Dendritic cell treated with granulocyte-macrophage colony-stimulating factor and Interleukin-4, amounts not matched to agents 40 ng/mL and 50 ng/mL, for 4 days (primary cell): Measurements from ENCODE around the gene MINPP1.
"Not testable (repeated sequence)": the region's sequence is repeated elsewhere in the genome, so short reads cannot be mapped to it uniquely, and the experiment has no call there.

ENCODE experiments used
- H3K27ac Mint-ChIP-seq: one replicate; pipeline ENCODE4 v1.8.0; 2022; ENCODE audit warnings: mild to moderate bottlenecking, mixed read lengths
- H3K27me3 Mint-ChIP-seq: one replicate; pipeline ENCODE4 v1.8.0; 2022; ENCODE audit warnings: mild to moderate bottlenecking, mixed read lengths
- H3K36me3 Mint-ChIP-seq: one replicate; pipeline ENCODE4 v1.8.0; 2022; ENCODE audit warnings: low read depth, mixed read lengths
- H3K4me1 Mint-ChIP-seq: one replicate; pipeline ENCODE4 v1.8.0; 2022; ENCODE audit warnings: low read depth, mixed read lengths
- H3K4me3 Mint-ChIP-seq: one replicate; pipeline ENCODE4 v1.8.0; 2022; ENCODE audit warnings: mild to moderate bottlenecking, moderate library complexity, mixed read lengths
- H3K9me3 Mint-ChIP-seq: one replicate; pipeline ENCODE4 v1.8.0; 2022; ENCODE audit warnings: mixed read lengths
- intact Hi-C: fragments of 100-400 bp; cut with micrococcal nuclease; formaldehyde crosslinking; loops from one replicate; pipeline ENCODE4 v1.15.0; 2022

Gene MINPP1, protein sequence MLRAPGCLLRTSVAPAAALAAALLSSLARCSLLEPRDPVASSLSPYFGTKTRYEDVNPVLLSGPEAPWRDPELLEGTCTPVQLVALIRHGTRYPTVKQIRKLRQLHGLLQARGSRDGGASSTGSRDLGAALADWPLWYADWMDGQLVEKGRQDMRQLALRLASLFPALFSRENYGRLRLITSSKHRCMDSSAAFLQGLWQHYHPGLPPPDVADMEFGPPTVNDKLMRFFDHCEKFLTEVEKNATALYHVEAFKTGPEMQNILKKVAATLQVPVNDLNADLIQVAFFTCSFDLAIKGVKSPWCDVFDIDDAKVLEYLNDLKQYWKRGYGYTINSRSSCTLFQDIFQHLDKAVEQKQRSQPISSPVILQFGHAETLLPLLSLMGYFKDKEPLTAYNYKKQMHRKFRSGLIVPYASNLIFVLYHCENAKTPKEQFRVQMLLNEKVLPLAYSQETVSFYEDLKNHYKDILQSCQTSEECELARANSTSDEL

DNA sequence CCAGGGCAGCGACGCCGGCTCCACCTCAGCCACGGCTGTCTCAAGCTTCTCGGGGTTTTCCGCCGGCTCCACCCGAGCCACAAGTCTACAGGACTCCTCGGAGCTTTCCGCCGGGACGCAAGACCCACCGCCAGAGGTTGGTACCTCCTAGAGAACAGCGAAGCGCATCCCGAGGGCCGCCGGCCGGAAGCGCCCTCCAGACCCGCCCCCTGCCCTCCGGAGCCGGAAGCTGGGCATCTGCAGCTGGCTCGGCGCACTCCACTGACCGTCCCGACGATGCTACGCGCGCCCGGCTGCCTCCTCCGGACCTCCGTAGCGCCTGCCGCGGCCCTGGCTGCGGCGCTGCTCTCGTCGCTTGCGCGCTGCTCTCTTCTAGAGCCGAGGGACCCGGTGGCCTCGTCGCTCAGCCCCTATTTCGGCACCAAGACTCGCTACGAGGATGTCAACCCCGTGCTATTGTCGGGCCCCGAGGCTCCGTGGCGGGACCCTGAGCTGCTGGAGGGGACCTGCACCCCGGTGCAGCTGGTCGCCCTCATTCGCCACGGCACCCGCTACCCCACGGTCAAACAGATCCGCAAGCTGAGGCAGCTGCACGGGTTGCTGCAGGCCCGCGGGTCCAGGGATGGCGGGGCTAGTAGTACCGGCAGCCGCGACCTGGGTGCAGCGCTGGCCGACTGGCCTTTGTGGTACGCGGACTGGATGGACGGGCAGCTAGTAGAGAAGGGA lies at the start of gene MINPP1:
TSS of gene MINPP1 (plus strand) at position 254 of the 726 bp plus-strand sequence. CDS start at position 277, 23 bp downstream.
- H3K9me3 Mint-ChIP-seq = no peaks in the 10 kb centered on the region
- H3K27me3 Mint-ChIP-seq = peaks cover 9% of the 10 kb centered on the region
- intact Hi-C loops = no loop called here
- peak within 1 kb of the TSS; percentile 91 for H3K4me3 Mint-ChIP-seq
- peaks cover 26% of the 10 kb centered on the region for H3K36me3 Mint-ChIP-seq
- peak within 1 kb of the TSS; percentile 88 for H3K27ac Mint-ChIP-seq
- peaks cover 12% of the 10 kb centered on the region for H3K4me1 Mint-ChIP-seq

DNA sequence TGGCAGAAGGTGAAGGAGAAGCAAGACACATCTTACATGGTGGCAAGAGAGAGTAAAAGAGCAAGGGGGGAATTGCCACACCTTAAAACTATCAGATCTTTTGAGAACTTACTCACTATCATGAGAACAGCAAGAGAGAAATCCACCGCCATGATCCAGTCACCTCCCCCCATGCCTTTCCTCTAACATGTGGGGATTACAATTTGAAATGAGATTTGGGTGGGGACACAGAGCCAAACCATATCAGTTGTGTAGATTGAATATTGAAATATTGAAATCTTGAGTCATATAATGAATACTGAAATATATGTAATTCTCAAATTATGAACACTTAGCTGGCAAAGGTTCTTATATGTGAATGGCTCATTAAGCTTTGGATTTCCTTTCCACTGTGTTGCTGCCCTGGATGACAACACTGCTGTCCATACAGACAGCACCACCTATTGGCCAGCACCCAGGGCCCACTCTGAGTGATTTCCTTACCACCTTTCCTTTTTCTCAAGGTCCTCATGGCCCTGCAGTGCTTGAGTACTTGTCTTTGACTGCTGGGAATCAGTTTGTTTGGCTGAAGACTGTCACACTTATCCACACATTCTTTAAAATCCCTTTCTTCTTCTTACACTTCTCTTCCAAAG lies 48.0 kb upstream of the MINPP1 start:
- H3K27me3 Mint-ChIP-seq, H3K4me1 Mint-ChIP-seq, H3K36me3 Mint-ChIP-seq, H3K4me3 Mint-ChIP-seq, H3K27ac Mint-ChIP-seq, intact Hi-C loops, H3K9me3 Mint-ChIP-seq: not testable (repeated sequence)

DNA sequence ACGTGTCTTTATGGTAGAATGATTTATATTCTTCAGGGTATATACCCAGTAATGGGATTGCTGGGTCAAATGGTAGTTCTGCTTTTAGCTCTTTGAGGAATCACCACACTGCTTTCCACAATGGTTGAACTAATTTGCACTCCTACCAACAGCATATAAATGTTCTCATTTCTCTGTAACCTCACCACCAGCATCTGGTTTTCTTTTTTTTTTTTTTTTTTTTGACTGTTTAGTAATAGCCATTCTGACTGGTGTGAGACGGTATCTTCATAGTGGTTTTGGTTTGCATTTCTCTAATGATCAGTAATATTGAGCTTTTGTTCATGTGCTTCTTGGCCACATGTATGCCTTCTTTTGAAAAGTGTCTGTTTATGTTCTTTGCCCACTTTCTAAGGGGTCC lies 42.9 kb upstream of the MINPP1 start:
- H3K36me3 Mint-ChIP-seq, H3K4me3 Mint-ChIP-seq, H3K27ac Mint-ChIP-seq, H3K4me1 Mint-ChIP-seq, intact Hi-C loops, H3K9me3 Mint-ChIP-seq, H3K27me3 Mint-ChIP-seq: not testable (repeated sequence)

DNA sequence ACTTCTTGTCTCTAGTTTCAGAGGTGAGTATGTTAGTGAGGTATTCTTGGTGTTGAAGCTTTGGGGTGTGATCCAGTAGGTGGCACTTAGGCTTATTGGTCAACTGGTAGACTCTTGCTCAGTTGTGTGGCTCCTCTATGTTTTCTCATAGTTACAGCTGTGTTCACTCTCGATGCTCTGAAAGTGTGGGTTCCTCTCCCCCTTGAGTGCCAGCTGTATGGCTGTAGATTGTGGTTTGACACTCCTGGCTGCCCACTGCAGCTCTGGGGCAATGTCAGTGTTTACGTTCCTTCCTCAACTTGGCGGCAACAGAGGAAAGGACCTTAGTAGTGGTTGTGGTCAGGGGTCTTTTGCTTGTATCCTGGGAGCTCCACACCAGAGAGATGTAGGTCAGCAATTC lies 37.8 kb upstream of the MINPP1 start:
- H3K9me3 Mint-ChIP-seq, H3K36me3 Mint-ChIP-seq, H3K27me3 Mint-ChIP-seq, H3K4me1 Mint-ChIP-seq, H3K27ac Mint-ChIP-seq, H3K4me3 Mint-ChIP-seq, intact Hi-C loops: not testable (repeated sequence)

DNA sequence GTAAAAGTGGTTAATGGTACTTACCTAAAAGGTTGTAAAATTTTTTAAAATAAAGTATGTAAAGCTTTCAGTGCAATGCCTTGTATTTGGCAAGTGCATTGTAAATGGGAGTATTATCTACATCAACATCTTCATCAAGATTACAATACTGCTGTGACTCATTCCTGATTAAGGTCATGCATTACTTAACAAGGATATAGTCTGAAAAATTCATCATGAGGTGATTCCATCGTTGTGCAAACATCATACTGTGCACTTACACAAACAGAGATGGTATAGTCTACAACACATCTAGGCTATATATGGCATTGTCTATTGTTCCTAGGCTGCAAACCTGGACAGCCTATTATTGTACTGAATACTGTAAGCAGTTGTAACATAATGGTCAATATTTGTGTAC lies 16.0 kb upstream of the MINPP1 start:
- H3K36me3 Mint-ChIP-seq, H3K4me1 Mint-ChIP-seq, H3K27ac Mint-ChIP-seq, H3K4me3 Mint-ChIP-seq, H3K9me3 Mint-ChIP-seq, intact Hi-C loops, H3K27me3 Mint-ChIP-seq: not testable (repeated sequence)

DNA sequence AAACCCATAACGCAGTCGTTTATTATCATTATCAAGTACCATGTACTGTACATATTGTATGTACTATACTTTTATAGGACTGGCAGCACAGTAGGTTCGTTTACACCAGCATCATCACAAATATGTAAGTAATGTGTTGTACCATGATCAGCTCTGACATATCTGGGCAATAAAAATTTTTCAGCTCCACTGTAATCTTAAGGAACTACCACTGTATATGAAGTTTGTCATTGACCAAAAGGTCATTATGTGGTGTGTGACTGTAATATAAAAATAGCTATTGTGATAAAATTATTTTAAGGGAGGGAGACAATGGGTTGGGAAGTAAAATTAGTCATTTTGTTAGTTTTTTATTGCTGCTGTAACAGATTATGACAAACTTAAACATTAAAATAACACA lies 14.4 kb upstream of the MINPP1 start:
- H3K4me1 Mint-ChIP-seq, H3K9me3 Mint-ChIP-seq, H3K27me3 Mint-ChIP-seq, H3K27ac Mint-ChIP-seq, intact Hi-C loops, H3K4me3 Mint-ChIP-seq, H3K36me3 Mint-ChIP-seq: not testable (repeated sequence)

DNA sequence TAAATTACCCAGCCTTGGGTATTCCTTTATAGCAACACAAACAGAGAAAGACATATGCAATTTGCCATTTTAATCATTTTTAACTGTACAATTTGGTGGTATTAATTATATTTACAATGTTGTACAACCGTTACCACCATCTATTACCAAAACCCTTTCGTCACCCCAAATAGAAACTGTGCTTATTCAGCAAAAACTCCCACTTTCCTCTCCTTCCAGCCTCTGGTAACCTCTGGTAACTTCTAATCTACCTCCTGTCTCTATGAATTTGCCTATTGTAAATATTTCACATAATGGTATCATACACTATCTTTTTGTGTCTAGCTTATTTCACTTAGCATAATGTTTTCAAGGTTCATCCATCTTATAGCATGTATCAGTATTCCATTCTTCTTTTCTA lies 12.2 kb upstream of the MINPP1 start:
- H3K4me1 Mint-ChIP-seq, H3K9me3 Mint-ChIP-seq, H3K4me3 Mint-ChIP-seq, intact Hi-C loops, H3K27ac Mint-ChIP-seq, H3K36me3 Mint-ChIP-seq, H3K27me3 Mint-ChIP-seq: not testable (repeated sequence)

DNA sequence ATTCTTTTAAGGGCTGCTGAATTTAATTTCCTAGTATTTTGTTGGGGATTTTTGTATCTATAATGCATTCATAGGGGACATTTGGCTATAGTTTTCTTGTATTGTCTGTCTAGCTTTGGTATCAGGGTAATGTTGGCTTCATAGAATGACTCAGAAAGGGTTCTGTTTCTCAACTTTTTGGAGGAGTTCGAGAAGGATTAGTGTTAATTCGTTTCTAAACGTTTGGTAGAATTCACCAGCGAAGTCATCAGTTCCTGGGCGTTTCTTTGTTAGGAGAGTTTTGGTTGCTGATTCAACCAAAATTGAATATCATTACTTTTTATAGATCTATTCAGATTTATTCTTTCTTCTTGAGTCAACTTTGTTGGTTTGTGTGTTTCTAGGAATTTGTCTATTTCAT lies 9.2 kb upstream of the MINPP1 start:
- intact Hi-C loops, H3K27ac Mint-ChIP-seq, H3K36me3 Mint-ChIP-seq, H3K27me3 Mint-ChIP-seq, H3K4me1 Mint-ChIP-seq, H3K9me3 Mint-ChIP-seq, H3K4me3 Mint-ChIP-seq: not testable (repeated sequence)

DNA sequence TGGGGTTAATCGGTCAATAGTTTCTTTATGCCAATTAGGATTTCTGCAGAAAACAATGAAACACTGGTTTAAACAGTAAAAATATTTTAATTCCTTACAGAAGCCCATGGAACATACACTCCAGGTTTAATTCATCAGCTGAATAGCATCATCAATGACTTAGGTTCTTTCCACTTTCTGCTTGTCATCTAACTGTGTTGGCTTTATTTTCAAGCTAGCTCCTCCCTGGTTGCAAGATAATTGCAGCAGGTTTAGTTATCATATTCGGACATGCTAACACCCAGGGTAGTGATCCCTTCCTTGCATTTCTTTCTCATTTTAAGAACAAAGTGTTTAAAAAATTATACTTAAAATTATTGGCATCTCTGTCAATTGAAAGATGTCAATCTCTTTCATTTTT lies 7.3 kb upstream of the MINPP1 start:
- H3K27me3 Mint-ChIP-seq = peaks cover 14% of the 10 kb centered on the region
- H3K9me3 Mint-ChIP-seq, H3K36me3 Mint-ChIP-seq, H3K4me3 Mint-ChIP-seq, H3K4me1 Mint-ChIP-seq, H3K27ac Mint-ChIP-seq, intact Hi-C loops: not testable (repeated sequence)

DNA sequence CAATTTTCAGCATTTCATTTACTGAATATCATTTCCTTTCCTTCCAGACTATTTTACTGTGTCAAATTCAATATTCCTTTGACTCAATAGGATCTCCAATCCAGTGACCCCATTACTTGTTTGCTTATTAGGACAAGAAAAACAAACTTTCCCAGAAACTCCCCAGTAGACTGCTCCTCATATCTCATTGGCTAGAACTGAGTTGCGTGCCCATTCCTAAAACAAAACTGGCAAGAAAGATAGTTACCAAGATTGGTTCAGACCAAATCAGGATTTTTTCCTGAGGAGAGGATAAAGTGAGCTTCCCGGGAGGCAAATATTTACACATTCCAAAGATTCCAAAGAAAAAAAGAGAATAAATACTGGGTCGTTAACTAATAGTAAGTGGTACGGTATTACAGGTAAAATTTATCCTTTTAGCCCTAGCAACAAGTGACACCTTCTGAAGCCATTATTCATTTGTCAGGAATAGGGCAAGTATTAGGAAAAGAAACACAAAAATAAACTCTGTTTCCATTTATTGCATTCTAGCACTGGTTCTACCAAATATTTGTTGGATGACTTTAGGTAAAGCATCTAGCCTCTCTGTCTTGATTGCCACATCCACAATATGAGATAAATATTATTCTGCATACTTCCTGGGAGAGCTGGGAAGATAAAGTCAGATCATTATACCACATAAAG lies 6.4 kb upstream of the MINPP1 start:
- H3K4me1 Mint-ChIP-seq, intact Hi-C loops, H3K27ac Mint-ChIP-seq, H3K9me3 Mint-ChIP-seq, H3K4me3 Mint-ChIP-seq, H3K36me3 Mint-ChIP-seq: not testable (repeated sequence)
- H3K27me3 Mint-ChIP-seq = peaks cover 14% of the 10 kb centered on the region

DNA sequence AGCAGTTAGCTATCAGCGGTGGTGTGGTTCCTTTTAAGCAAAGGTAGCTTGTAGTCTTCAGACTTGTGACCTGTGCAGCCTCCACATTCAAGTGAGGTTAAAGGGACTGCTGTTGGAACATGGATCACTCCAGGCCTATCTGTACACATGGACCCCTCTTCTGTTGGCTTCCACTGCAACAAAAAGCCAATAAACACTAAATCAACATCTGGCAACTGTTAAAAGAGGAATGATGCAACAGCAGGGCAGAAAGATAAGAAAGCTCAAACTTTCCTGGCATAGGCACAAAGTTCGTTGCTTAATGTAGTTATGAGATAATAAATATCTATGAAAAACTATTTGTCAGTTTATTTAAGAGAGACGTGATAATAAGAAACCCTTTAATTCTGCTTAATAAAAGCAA lies 4.0 kb upstream of the MINPP1 start:
- intact Hi-C loops = no loop called here
- Mint-ChIP-seq H3K27ac (no peak overlapping the region), H3K9me3 (no peaks in the 10 kb centered on the region), H3K4me3 (no peak overlapping the region), H3K4me1 (peaks cover 3% of the 10 kb centered on the region), H3K36me3 (peaks cover 11% of the 10 kb centered on the region), H3K27me3 (peaks cover 14% of the 10 kb centered on the region)

DNA sequence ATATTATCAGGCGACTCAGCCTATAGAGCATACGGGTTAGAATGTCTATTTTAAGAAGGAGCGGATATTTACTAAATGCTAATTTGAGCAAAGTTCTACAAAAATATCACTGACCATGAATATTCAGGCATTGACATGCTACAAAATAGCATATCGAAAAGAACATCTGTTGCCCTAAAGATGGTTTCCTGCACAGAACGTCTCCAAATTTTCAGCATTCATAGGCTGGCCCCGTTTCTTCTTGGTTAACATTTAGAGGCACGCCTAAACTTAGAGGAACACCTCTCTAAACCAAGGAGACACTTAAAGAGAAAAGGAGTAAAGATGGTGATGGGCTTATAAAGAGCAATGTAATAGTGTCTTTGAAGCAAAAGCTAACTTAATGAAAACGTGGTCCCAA lies 1.3 kb upstream of the MINPP1 start:
- H3K27me3 Mint-ChIP-seq = peaks cover 10% of the 10 kb centered on the region
- no peak overlapping the region for H3K27ac Mint-ChIP-seq
- intact Hi-C loops = no loop called here
- H3K4me3 Mint-ChIP-seq = no peak overlapping the region
- peaks cover 12% of the 10 kb centered on the region for H3K4me1 Mint-ChIP-seq
- H3K9me3 Mint-ChIP-seq = no peaks in the 10 kb centered on the region
- H3K36me3 Mint-ChIP-seq = peaks cover 15% of the 10 kb centered on the region

DNA sequence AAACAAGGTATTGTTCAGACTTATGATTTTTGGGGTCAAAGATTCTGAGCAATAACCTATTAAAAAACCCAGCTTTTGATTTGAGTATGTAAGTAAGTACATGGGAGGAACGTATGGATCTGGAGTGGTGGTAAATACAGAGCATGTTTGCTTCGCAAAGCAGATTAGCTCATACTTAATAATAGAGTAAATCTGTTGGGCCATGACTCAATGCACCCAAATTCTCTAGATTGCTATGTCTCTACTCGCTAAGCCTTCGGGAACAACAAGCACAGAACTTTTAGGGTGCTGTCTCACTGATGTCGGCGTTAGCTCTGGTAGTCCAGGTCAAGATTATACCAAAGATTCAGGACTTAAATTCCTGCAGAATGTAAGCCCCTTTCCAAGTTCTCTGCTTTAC lies 807 bp upstream of the MINPP1 start:
- Mint-ChIP-seq H3K27ac (peak overlapping the region; percentile 88), H3K27me3 (peaks cover 10% of the 10 kb centered on the region), H3K36me3 (peaks cover 17% of the 10 kb centered on the region), H3K9me3 (no peaks in the 10 kb centered on the region), H3K4me1 (peaks cover 12% of the 10 kb centered on the region), H3K4me3 (no peak overlapping the region)
- intact Hi-C loops = no loop called here

DNA sequence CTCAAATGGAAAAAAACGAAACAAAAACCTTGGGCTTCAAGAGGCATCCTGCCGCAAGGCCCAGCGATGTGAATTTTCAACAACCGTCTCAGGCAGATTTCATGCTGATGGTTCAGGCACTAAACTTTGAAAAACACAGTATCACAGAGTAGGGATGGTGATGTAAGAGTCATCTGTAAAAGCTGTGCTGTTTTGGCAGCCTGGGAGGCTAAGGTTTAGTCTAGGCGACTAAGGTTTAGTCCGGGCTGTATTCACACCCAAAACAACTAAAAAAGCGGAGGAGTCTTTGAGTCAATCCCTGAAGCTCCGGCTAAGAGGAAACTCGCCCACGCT lies 420 bp upstream of the MINPP1 start:
- intact Hi-C loops = no loop called here
- H3K27me3 Mint-ChIP-seq = peaks cover 10% of the 10 kb centered on the region
- H3K36me3 Mint-ChIP-seq = peaks cover 21% of the 10 kb centered on the region
- peak overlapping the region; percentile 91 for H3K4me3 Mint-ChIP-seq
- H3K9me3 Mint-ChIP-seq = no peaks in the 10 kb centered on the region
- H3K27ac Mint-ChIP-seq = peak overlapping the region; percentile 88
- H3K4me1 Mint-ChIP-seq = peaks cover 12% of the 10 kb centered on the region
